CD8-positive, alpha-beta memory T cell (primary cell): ENCODE data around the gene SLC26A6. TPM values are rescaled to one million over a fixed set of nuclear protein-coding genes. Genes with fewer than 3 reads are reported as not detected.

Experiments
- CTCF ChIA-PET: fragments of 350-600 bp; sonication (Branson Sonifier 250); formaldehyde crosslinking; loops from one replicate; lab custom pipeline; 2021; ENCODE audit warnings: antibody characterized with exemption; lab: Charles Lee
- POLR2A ChIA-PET: fragments of 350-600 bp; sonication (Branson Sonifier 250); formaldehyde crosslinking; loops from one replicate; lab custom pipeline; 2021; ENCODE audit warnings: antibody characterized with exemption; lab: Charles Lee
- DNase-seq, 5 donors: peaks; one replicate each; pipeline versions ENCODE4 v3.0.0 to v3.0.0-alpha.2; 2020 to 2022; ENCODE audit warnings: mixed read lengths in 1 of 5
- H3K27ac ChIP-seq: one replicate; pipeline ENCODE4 v1.7.0; 2013; ENCODE audit warnings: low read depth, mild to moderate bottlenecking, low read length, moderate library complexity
- H3K27me3 ChIP-seq: 2 replicates; pipeline ENCODE4 v1.7.0; 2013; ENCODE audit warnings: low read length, mild to moderate bottlenecking; ENCODE audit not compliant: insufficient read depth, poor library complexity, severe bottlenecking
- H3K36me3 ChIP-seq: 2 replicates; pipeline ENCODE4 v1.7.0; 2013; ENCODE audit warnings: mild to moderate bottlenecking, low read length, moderate library complexity; ENCODE audit not compliant: insufficient read depth
- H3K4me1 ChIP-seq: 2 replicates; pipeline ENCODE4 v1.7.0; 2013; ENCODE audit warnings: mild to moderate bottlenecking, low read length, moderate library complexity; ENCODE audit not compliant: insufficient read depth
- H3K4me3 ChIP-seq: 2 replicates; pipeline ENCODE4 v1.7.0; 2013; ENCODE audit warnings: mild to moderate bottlenecking, low read length
- H3K9me3 ChIP-seq: 2 replicates; pipeline ENCODE4 v1.7.0; 2013; ENCODE audit warnings: mild to moderate bottlenecking, low read length
- H3K27ac Mint-ChIP-seq, 8 donors: one replicate each; pipeline ENCODE4 v1.8.0; 2020 to 2021; ENCODE audit warnings: mixed read lengths in 8 of 8, mild to moderate bottlenecking in 6 of 8, inconsistent platforms in 3 of 8, moderate library complexity in 3 of 8
- H3K27me3 Mint-ChIP-seq, 2 donors: one replicate each; pipeline ENCODE4 v1.8.0; 2020 to 2021; ENCODE audit warnings: mixed read lengths in 2 of 2, mild to moderate bottlenecking in 1 of 2, moderate library complexity in 1 of 2
- H3K36me3 Mint-ChIP-seq, 3 donors: one replicate each; pipeline ENCODE4 v1.8.0; 2020 to 2021; ENCODE audit warnings: mixed read lengths in 3 of 3, inconsistent platforms in 1 of 3, mild to moderate bottlenecking in 1 of 3
- H3K4me1 Mint-ChIP-seq, 3 donors: one replicate each; pipeline ENCODE4 v1.8.0; 2020 to 2021; ENCODE audit warnings: mixed read lengths in 3 of 3, inconsistent platforms in 1 of 3, mild to moderate bottlenecking in 1 of 3
- H3K4me3 Mint-ChIP-seq, 7 donors: one replicate each; pipeline ENCODE4 v1.8.0; 2020 to 2021; ENCODE audit warnings: mixed read lengths in 7 of 7, mild to moderate bottlenecking in 6 of 7, moderate library complexity in 4 of 7, inconsistent platforms in 2 of 7
- H3K9me3 Mint-ChIP-seq, 5 donors: one replicate each; pipeline ENCODE4 v1.8.0; 2020 to 2022; ENCODE audit warnings: mixed read lengths in 5 of 5, mild to moderate bottlenecking in 3 of 5, moderate library complexity in 2 of 5, inconsistent platforms in 1 of 5
- polyA plus RNA-seq: library from polyadenylated mRNA; unstranded; fragments of 300-500 nt; fragmentation: Illumina TruSeq; gene quantifications from one replicate; pipeline ENCODE4 v1.2.3, GENCODE V29; 2021
- total RNA-seq, 2 experiments: library from RNA; stranded (reverse); gene quantifications; one replicate each; pipeline ENCODE4 v1.2.3, GENCODE V29; 2021

The SLC26A6 gene
- total and polyA plus RNA-seq, 3 experiments from 2014 or later: 4.9 to 28.6 (median 26.4) TPM

GRCh38 chr3:48617559-48617958 lies 17.7 kb downstream of the SLC26A6 start:
- H3K27me3 Mint-ChIP-seq: no peaks in the 10 kb centered on the region
- peaks cover 11% of the 10 kb centered on the region for H3K9me3 ChIP-seq
- no peaks in the 10 kb centered on the region for H3K36me3 Mint-ChIP-seq
- H3K9me3 Mint-ChIP-seq: peaks cover 0 to 20% (median 10%) of the 10 kb centered on the region in 5 donors
- no peaks in the 10 kb centered on the region for H3K4me1 ChIP-seq
- no peak overlapping the region for H3K4me3 ChIP-seq
- POLR2A ChIA-PET: no interaction called here
- CTCF ChIA-PET: no interaction called here
- no peak overlapping the region for H3K27ac Mint-ChIP-seq
- H3K4me3 Mint-ChIP-seq: no peak overlapping the region
- no peak for DNase-seq
- no peak overlapping the region for H3K27ac ChIP-seq
- H3K36me3 ChIP-seq: no peaks in the 10 kb centered on the region
- no peaks in the 10 kb centered on the region for H3K4me1 Mint-ChIP-seq
- no peaks in the 10 kb centered on the region for H3K27me3 ChIP-seq

GRCh38 chr3:48614044-48614443 lies 21.2 kb downstream of the SLC26A6 start:
- Histone ChIP-seq H3K36me3 (no peaks in the 10 kb centered on the region), H3K27me3 (no peaks in the 10 kb centered on the region), H3K27ac (no peak overlapping the region), H3K4me3 (no peak overlapping the region), H3K9me3 (peaks cover 11% of the 10 kb centered on the region), H3K4me1 (no peaks in the 10 kb centered on the region)
- no peaks in the 10 kb centered on the region for H3K27me3 Mint-ChIP-seq
- no peak overlapping the region for H3K27ac Mint-ChIP-seq
- peak overlapping the region in 1 of 7 donors; percentile 12 for H3K4me3 Mint-ChIP-seq
- peaks cover 0 to 20% (median 10%) of the 10 kb centered on the region in 5 donors for H3K9me3 Mint-ChIP-seq
- ChIA-PET CTCF (no interaction called here), POLR2A (no interaction called here)
- H3K4me1 Mint-ChIP-seq: peaks cover 4 to 6% (median 4%) of the 10 kb centered on the region in 3 donors
- H3K36me3 Mint-ChIP-seq: peaks cover 0 to 6% (median 0%) of the 10 kb centered on the region in 3 donors
- DNase-seq: no peak

- H3K36me3 ChIP-seq: no peaks in the 10 kb centered on the region
- H3K27ac ChIP-seq: no peak overlapping the region
- no peak overlapping the region for H3K27ac Mint-ChIP-seq
- H3K27me3 ChIP-seq: no peaks in the 10 kb centered on the region
- ChIA-PET POLR2A (interaction anchor here (0.7 kb wide), 1 partner anchor 1725 kb away, joined by 3 read pairs; no protein-coding TSS in a partner anchor), CTCF (interaction anchor here (3.0 kb wide), 1 partner anchor 212 kb away, joined by 10 read pairs; no protein-coding TSS in a partner anchor)
- H3K9me3 ChIP-seq: peaks cover 4% of the 10 kb centered on the region
- peaks cover 0 to 14% (median 2%) of the 10 kb centered on the region in 3 donors for H3K36me3 Mint-ChIP-seq
- H3K27me3 Mint-ChIP-seq: no peaks in the 10 kb centered on the region
- peak overlapping the region in 1 of 7 donors; percentile 58 for H3K4me3 Mint-ChIP-seq
- H3K9me3 Mint-ChIP-seq: peaks cover 0 to 9% (median 5%) of the 10 kb centered on the region in 5 donors
- peaks cover 14 to 19% (median 19%) of the 10 kb centered on the region in 3 donors for H3K4me1 Mint-ChIP-seq
- no peak overlapping the region for H3K4me3 ChIP-seq
- DNase-seq: no peak
- peaks cover 13% of the 10 kb centered on the region for H3K4me1 ChIP-seq
These were observed 23.0 kb downstream of the SLC26A6 start for GRCh38 chr3:48612309-48612708.

GRCh38 chr3:48609088-48610005 lies 25.9 kb downstream of the SLC26A6 start, which contains the start of gene UQCRC1:
Gene UQCRC1 (minus strand): TSS chr3:48609646. CDS start chr3:48609620, 26 bp downstream.
- DNase-seq: peak; percentile 88 to 94 (median 92)
- Mint-ChIP-seq H3K4me3 (peak within 1 kb of the TSS; percentile 91 to 100 (median 98)), H3K27ac (peak within 1 kb of the TSS; percentile 70 to 99 (median 97)), H3K9me3 (no peaks in the 10 kb centered on the region), H3K27me3 (no peaks in the 10 kb centered on the region), H3K36me3 (peaks cover 0 to 35% (median 2%) of the 10 kb centered on the region in 3 donors), H3K4me1 (peaks cover 16 to 23% (median 19%) of the 10 kb centered on the region in 3 donors)
- Histone ChIP-seq H3K4me1 (peaks cover 13% of the 10 kb centered on the region), H3K9me3 (no peaks in the 10 kb centered on the region), H3K27me3 (no peaks in the 10 kb centered on the region), H3K36me3 (peaks cover 14% of the 10 kb centered on the region), H3K4me3 (peak within 1 kb of the TSS; percentile 96), H3K27ac (peak within 1 kb of the TSS; percentile 83)
- ChIA-PET POLR2A (interaction anchor here (0.6 to 1.0 kb wide), 2 partner anchors 11 to 143 kb away, joined by 3 read pairs; no protein-coding TSS in a partner anchor), CTCF (interaction anchor here (0.6 to 3.0 kb wide), 4 partner anchors 11 to 209 kb away, joined by 3 to 10 read pairs (median 4); no protein-coding TSS in a partner anchor)

- Histone ChIP-seq H3K36me3 (peaks cover 30% of the 10 kb centered on the region), H3K27ac (no peak overlapping the region), H3K27me3 (no peaks in the 10 kb centered on the region), H3K4me3 (no peak overlapping the region), H3K4me1 (peaks cover 13% of the 10 kb centered on the region), H3K9me3 (no peaks in the 10 kb centered on the region)
- Mint-ChIP-seq H3K36me3 (peaks cover 0 to 52% (median 6%) of the 10 kb centered on the region in 3 donors), H3K27me3 (no peaks in the 10 kb centered on the region), H3K9me3 (no peaks in the 10 kb centered on the region), H3K4me1 (peaks cover 16 to 23% (median 19%) of the 10 kb centered on the region in 3 donors), H3K27ac (no peak overlapping the region), H3K4me3 (peak overlapping the region in 1 of 7 donors; percentile 91)
- DNase-seq: no peak
- ChIA-PET CTCF (interaction anchor here (0.7 kb wide), 1 partner anchor 57 kb away, joined by 3 read pairs; no protein-coding TSS in a partner anchor), POLR2A (no interaction called here)
These were observed 27.7 kb downstream of the SLC26A6 start for GRCh38 chr3:48607519-48607918.

- H3K9me3 Mint-ChIP-seq: no peaks in the 10 kb centered on the region
- no peak for DNase-seq
- no peak overlapping the region for H3K27ac Mint-ChIP-seq
- Histone ChIP-seq H3K27me3 (no peaks in the 10 kb centered on the region), H3K9me3 (no peaks in the 10 kb centered on the region), H3K4me1 (no peaks in the 10 kb centered on the region), H3K36me3 (peaks cover 56% of the 10 kb centered on the region), H3K4me3 (no peak overlapping the region), H3K27ac (no peak overlapping the region)
- CTCF ChIA-PET: interaction anchor here (0.7 to 1.2 kb wide), 2 partner anchors 38 to 43 kb away, joined by 3 read pairs; no protein-coding TSS in a partner anchor
- no peak overlapping the region for H3K4me3 Mint-ChIP-seq
- peaks cover 0 to 2% (median 2%) of the 10 kb centered on the region in 3 donors for H3K4me1 Mint-ChIP-seq
- POLR2A ChIA-PET: no interaction called here
- H3K27me3 Mint-ChIP-seq: no peaks in the 10 kb centered on the region
- peaks cover 0 to 92% (median 13%) of the 10 kb centered on the region in 3 donors for H3K36me3 Mint-ChIP-seq
These were observed 33.7 kb downstream of the SLC26A6 start for GRCh38 chr3:48601622-48601994.

GRCh38 chr3:48600711-48601621 lies 34.3 kb downstream of the SLC26A6 start:
- POLR2A ChIA-PET: no interaction called here
- H3K27me3 ChIP-seq: no peaks in the 10 kb centered on the region

More at GRCh38 chr3:48600711-48601621, 34.3 kb downstream of the SLC26A6 start:
- Histone ChIP-seq H3K36me3 (peaks cover 56% of the 10 kb centered on the region), H3K27ac (no peak overlapping the region), H3K9me3 (no peaks in the 10 kb centered on the region), H3K4me1 (no peaks in the 10 kb centered on the region), H3K4me3 (no peak overlapping the region)
- H3K36me3 Mint-ChIP-seq: peaks cover 0 to 89% (median 13%) of the 10 kb centered on the region in 3 donors
- CTCF ChIA-PET: interaction anchor here (1.2 kb wide), 1 partner anchor 43 kb away, joined by 3 read pairs; no protein-coding TSS in a partner anchor
- H3K9me3 Mint-ChIP-seq: no peaks in the 10 kb centered on the region
- H3K27ac Mint-ChIP-seq: peak overlapping the region in 1 of 8 donors; percentile 36
- no peak for DNase-seq
- no peak overlapping the region for H3K4me3 Mint-ChIP-seq
- peaks cover 0 to 3% of the 10 kb centered on the region in 2 donors for H3K27me3 Mint-ChIP-seq
- H3K4me1 Mint-ChIP-seq: peaks cover 0 to under 1% (median 0%) of the 10 kb centered on the region in 3 donors
